ENCODE data around the gene PRKCQ.

The PRKCQ gene

GRCh38 chr10:6405713-6406112 is 174.4 kb downstream of the PRKCQ start:
- no peak for DNase-seq (ENCODE audit: low read depth)

GRCh38 chr10:6404127-6405072 is 175.7 kb downstream of the PRKCQ start:
- no peak for DNase-seq (ENCODE audit: low read depth)

- no peak for DNase-seq (ENCODE audit: low read depth)
Observed at GRCh38 chr10:6402960-6403359, 177.1 kb downstream of the PRKCQ start.

- DNase-seq (ENCODE audit: low read depth) = no peak
Observed at GRCh38 chr10:6402349-6402709, 177.7 kb downstream of the PRKCQ start.

- DNase-seq (ENCODE audit: low read depth) = peak; percentile 92
Observed at GRCh38 chr10:6401558-6402348, 178.3 kb downstream of the PRKCQ start.

- no peak for DNase-seq (ENCODE audit: low read depth)
Observed at GRCh38 chr10:6400821-6401465, 179.1 kb downstream of the PRKCQ start.

GRCh38 chr10:6400331-6400730 is 179.7 kb downstream of the PRKCQ start:
- no peak for DNase-seq (ENCODE audit: low read depth)

- DNase-seq (ENCODE audit: low read depth) = no peak
Observed at GRCh38 chr10:6399879-6400278, 180.2 kb downstream of the PRKCQ start.

GRCh38 chr10:6399231-6399741 is 180.8 kb downstream of the PRKCQ start:
- DNase-seq (ENCODE audit: low read depth) = peak; percentile 90

- no peak for DNase-seq (ENCODE audit: low read depth)
Observed at GRCh38 chr10:6398399-6398798, 181.7 kb downstream of the PRKCQ start.

GRCh38 chr10:6396652-6397051 is 183.4 kb downstream of the PRKCQ start:
- DNase-seq (ENCODE audit: low read depth) = peak; percentile 92

GRCh38 chr10:6396226-6396625 is 183.8 kb downstream of the PRKCQ start:
- DNase-seq (ENCODE audit: low read depth) = no peak

GRCh38 chr10:6395606-6396005 is 184.5 kb downstream of the PRKCQ start:
- no peak for DNase-seq (ENCODE audit: low read depth)

GRCh38 chr10:6394084-6394483 is 186.0 kb downstream of the PRKCQ start:
- DNase-seq (ENCODE audit: low read depth) = no peak

GRCh38 chr10:6393168-6393567 is 186.9 kb downstream of the PRKCQ start:
- no peak for DNase-seq (ENCODE audit: low read depth)

- DNase-seq (ENCODE audit: low read depth) = no peak
Observed at GRCh38 chr10:6390213-6390845, 189.7 kb downstream of the PRKCQ start.

- DNase-seq (ENCODE audit: low read depth) = no peak
Observed at GRCh38 chr10:6388261-6388893, 191.7 kb downstream of the PRKCQ start.

- no peak for DNase-seq (ENCODE audit: low read depth)
Observed at GRCh38 chr10:6386960-6387359, 193.1 kb downstream of the PRKCQ start.

GRCh38 chr10:6386346-6386745 is 193.7 kb downstream of the PRKCQ start:
- DNase-seq (ENCODE audit: low read depth) = no peak

GRCh38 chr10:6385665-6386064 is 194.4 kb downstream of the PRKCQ start:
- peak; percentile 55 for DNase-seq (ENCODE audit: low read depth)

- DNase-seq (ENCODE audit: low read depth) = no peak
Observed at GRCh38 chr10:6384847-6385246, 195.2 kb downstream of the PRKCQ start.
